ENCODE measurements around the gene INTS12.
A peak's percentile ranks its signal among the peaks of the same experiment; 100 is the strongest.
"Not testable (repeated sequence)": the region's sequence is repeated elsewhere in the genome, so short reads cannot be mapped to it uniquely, and the experiment has no call there.

The INTS12 gene

DNA sequence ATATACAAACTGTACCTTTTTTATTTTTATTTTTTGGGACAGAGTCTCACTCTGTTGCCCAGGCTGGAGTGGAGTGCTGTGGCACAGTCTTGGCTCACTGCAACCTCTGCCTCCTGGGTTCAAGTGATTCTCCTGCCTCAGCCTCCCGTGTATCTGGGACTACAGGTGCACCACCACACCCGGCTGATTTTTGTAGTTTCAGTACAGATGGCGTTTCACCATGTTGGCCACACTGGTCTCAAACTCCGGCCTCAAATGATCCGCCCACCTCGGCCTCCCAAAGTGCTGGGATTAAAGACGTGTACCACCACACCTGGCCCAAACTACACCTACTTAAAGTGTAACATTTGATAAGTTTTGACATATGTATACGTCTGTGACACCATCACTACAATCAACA lies 12.7 kb downstream of the INTS12 start:
- DNase-seq; in situ Hi-C loops (cut with MboI; ENCODE audit: low pct_unique_long_range_greater_than_20kb, low sequenced_read_pairs): not testable (repeated sequence)

GRCh38 chr4:105694812-105695211 lies 13.7 kb downstream of the INTS12 start:
- DNase-seq; in situ Hi-C loops (cut with MboI; ENCODE audit: low pct_unique_long_range_greater_than_20kb, low sequenced_read_pairs): not testable (repeated sequence)

- in situ Hi-C loops (cut with MboI; ENCODE audit: low pct_unique_long_range_greater_than_20kb, low sequenced_read_pairs), result no loop called here
- no peak for DNase-seq
Measured at GRCh38 chr4:105686571-105686970, 21.9 kb downstream of the INTS12 start.

- in situ Hi-C loops (cut with MboI; ENCODE audit: low pct_unique_long_range_greater_than_20kb, low sequenced_read_pairs), result no loop called here
Measured at GRCh38 chr4:105683038-105683437, 25.5 kb downstream of the INTS12 start.

DNA sequence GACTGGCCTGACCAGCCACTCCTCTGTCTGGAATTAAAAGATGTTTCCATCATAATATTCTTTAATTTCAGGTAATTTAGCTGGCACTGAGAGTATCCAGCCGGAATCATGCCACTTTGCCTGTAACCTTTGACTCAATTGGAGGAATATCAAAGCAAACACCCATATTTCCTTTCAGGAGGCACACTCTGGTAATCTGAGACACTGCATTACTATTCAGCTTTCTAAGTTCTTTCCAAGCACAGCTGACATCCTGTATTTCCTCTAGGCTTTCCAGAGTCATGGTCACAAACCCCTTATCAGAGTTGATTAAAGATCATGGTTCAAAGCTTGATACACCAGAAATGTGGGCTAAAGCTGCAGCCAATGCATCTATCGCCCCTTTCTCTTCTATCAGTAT lies 29.3 kb downstream of the INTS12 start:
- no peak for DNase-seq

More at GRCh38 chr4:105683038-105683437, 25.5 kb downstream of the INTS12 start:
- DNase-seq, result no peak

GRCh38 chr4:105677709-105678108 lies 30.8 kb downstream of the INTS12 start:
- in situ Hi-C loops (cut with MboI; ENCODE audit: low pct_unique_long_range_greater_than_20kb, low sequenced_read_pairs), result no loop called here

More for the DNA sequence above, 29.3 kb downstream of the INTS12 start:
- in situ Hi-C loops (cut with MboI; ENCODE audit: low pct_unique_long_range_greater_than_20kb, low sequenced_read_pairs), result no loop called here

DNA sequence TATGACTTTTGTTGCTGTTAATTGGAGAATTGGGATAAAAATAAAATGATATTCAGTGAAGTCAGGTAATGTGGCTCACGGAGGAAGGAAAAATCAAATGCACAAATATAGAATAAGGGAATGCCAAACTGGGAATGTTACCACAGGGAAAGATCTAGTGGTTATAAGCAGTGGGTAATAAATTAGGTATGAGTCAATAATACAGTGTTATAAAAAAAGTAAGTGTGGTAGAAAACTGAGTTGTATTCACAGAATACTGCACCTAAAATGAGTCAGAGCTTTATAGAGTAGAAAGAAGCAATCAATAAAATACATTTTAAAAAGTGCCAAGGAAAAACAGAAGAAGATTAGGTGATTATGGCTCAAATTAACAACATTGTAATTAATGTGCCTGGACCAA lies 34.5 kb downstream of the INTS12 start:
- in situ Hi-C loops (cut with MboI; ENCODE audit: low pct_unique_long_range_greater_than_20kb, low sequenced_read_pairs), result no loop called here
- DNase-seq, result no peak

More at GRCh38 chr4:105677709-105678108, 30.8 kb downstream of the INTS12 start:
- no peak for DNase-seq

DNA sequence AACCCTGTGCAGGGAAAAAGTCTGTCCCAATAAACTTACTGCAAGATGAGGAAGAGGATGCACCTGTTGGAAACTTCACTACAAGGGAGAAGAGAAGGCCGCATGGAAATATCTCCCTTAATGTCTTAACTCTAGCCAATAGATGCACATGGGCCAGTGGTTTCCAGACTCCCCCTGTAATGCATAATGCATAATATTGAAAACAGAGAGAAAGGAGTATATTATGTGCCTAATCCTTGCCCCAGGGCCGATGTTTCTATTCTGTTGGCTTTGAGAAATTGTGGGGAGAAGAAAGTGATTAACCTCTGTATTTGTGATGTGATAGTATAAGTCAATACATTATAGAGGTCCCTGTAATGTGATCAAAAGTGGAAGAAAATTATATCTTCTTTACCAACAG lies 37.2 kb downstream of the INTS12 start:
- DNase-seq, result no peak
- in situ Hi-C loops (cut with MboI; ENCODE audit: low pct_unique_long_range_greater_than_20kb, low sequenced_read_pairs), result no loop called here

GRCh38 chr4:105670684-105671083 lies 37.8 kb downstream of the INTS12 start:
- DNase-seq, result no peak
- in situ Hi-C loops (cut with MboI; ENCODE audit: low pct_unique_long_range_greater_than_20kb, low sequenced_read_pairs), result no loop called here

DNA sequence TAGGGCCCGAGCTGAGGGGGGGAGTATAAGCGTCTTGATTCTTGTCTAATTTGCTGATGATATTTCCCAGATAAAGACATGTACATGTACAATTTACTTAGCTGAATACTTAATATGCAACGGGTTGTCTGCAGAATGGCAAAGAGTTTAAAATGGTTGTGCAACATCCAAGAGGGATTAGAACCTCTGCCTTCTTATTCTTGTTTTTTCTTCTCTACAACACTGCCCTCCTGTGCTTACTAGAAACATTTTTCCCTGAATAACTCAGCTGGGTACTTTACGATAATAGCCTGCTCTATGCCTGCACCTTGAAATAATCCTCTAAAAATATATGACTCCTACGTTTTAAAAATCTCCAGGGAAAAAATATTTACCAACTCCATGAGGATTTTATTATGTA lies 41.8 kb downstream of the INTS12 start:
- DNase-seq, result peak; percentile 39
- in situ Hi-C loops (cut with MboI; ENCODE audit: low pct_unique_long_range_greater_than_20kb, low sequenced_read_pairs), result no loop called here

DNA sequence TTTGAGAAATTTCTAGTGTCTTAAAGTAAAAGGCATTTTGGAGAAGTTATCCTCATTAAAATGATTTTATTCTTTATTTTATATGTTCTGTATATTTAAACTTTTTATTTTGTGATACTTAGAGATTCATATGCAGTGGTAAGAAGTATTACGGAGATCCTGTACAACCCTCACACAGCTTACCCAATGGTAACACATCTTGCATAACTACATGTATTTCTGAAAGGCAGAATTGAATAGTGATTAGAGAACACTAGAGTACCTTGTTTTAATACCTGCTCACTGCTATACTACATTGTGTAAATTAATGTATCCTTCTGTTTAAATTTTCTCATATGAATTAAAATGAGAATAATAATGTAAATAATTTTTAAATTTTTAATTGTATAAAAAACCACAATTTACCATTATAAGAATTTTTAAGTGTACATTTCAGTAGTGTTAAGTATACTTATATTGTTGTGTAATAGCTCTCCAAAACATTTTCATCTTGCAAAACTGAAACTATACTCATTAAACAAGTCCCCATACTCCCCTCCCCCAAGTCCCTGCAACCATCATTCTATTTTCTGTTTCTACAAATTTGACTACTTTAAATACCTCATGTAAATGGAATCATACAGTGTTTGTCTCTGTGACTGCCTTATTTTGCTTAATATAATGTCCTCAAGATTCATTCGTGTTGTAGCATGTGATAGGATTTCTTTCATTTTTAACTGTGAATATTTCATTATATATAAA lies 45.4 kb downstream of the INTS12 start:
- in situ Hi-C loops (cut with MboI; ENCODE audit: low pct_unique_long_range_greater_than_20kb, low sequenced_read_pairs), result no loop called here
- DNase-seq, result no peak

DNA sequence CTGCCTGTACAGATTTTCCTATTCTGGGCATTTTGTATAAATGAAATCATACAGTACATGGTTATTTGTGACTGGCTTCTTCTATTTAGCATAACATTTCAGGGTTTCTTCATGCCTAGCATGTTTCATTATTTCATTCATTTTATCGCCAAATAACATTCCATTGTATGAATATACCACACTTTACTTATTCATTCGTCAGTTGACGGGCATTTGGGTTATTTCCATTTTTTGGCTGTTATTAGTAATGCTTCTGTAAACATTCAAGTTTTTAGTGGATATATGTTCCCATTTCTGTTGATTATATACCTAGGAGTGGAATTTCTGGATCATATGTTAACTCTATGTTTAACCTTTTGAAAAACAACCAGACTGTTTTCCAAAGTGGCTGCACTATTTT lies 47.5 kb downstream of the INTS12 start:
- no peak for DNase-seq
- in situ Hi-C loops (cut with MboI; ENCODE audit: low pct_unique_long_range_greater_than_20kb, low sequenced_read_pairs), result no loop called here

DNA sequence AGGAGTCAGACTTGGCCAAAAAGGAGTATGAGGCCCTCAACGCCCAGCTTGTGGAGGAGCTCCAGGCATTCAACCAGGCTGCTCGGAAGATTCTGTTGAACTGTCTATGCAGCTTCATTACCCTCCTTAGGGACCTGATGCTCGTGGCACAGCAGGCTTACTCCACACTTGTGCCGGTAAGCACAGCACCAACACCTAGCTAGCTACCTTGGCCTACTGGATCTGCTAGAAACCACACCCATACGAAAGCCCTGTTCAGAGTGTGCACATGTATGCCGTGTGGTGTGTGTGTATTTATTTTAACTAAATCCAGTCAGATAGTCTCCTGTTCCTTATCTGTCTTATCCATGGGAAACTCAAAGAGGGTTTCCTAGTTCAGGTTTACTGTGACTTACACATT lies 49.3 kb downstream of the INTS12 start:
- no peak for DNase-seq
- in situ Hi-C loops (cut with MboI; ENCODE audit: low pct_unique_long_range_greater_than_20kb, low sequenced_read_pairs), result no loop called here

- in situ Hi-C loops (cut with MboI; ENCODE audit: low pct_unique_long_range_greater_than_20kb, low sequenced_read_pairs), result no loop called here
Measured at GRCh38 chr4:105657117-105657765, 51.2 kb downstream of the INTS12 start.

DNA sequence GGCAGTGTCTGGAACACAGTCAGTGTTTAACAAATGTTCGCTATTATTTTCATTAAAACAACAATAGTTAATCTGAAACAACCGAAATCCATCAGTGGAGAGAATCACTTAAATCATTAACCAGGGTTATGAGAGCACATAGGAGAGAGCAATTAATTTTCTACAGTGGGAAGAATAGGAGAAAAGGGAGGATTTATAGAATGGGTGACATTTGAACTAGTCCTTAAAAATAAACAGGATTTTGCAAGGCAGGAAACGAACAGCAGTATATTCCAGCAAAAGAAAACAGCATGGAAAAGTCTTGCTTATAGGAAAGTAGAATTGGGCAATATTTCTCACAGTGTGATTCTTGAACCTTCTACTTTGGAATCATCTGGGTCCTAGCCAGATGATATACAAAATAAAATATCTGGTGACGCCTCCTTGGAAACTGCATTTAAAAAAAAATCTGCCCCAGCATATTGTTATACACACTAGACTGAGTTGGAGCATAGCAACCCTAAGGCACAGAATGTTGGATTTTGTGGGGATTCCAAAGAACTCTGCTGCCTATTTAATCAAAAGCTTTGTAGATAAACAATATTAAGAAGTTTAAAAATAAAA lies 56.1 kb downstream of the INTS12 start:
- in situ Hi-C loops (cut with MboI; ENCODE audit: low pct_unique_long_range_greater_than_20kb, low sequenced_read_pairs), result no loop called here
- DNase-seq, result no peak

More at GRCh38 chr4:105657117-105657765, 51.2 kb downstream of the INTS12 start:
- DNase-seq, result no peak

- in situ Hi-C loops (cut with MboI; ENCODE audit: low pct_unique_long_range_greater_than_20kb, low sequenced_read_pairs), result no loop called here
- DNase-seq, result no peak
Measured at GRCh38 chr4:105651884-105652283, 56.6 kb downstream of the INTS12 start.

- DNase-seq, result no peak
- in situ Hi-C loops (cut with MboI; ENCODE audit: low pct_unique_long_range_greater_than_20kb, low sequenced_read_pairs), result no loop called here
Measured at GRCh38 chr4:105650190-105650589, 58.3 kb downstream of the INTS12 start.

DNA sequence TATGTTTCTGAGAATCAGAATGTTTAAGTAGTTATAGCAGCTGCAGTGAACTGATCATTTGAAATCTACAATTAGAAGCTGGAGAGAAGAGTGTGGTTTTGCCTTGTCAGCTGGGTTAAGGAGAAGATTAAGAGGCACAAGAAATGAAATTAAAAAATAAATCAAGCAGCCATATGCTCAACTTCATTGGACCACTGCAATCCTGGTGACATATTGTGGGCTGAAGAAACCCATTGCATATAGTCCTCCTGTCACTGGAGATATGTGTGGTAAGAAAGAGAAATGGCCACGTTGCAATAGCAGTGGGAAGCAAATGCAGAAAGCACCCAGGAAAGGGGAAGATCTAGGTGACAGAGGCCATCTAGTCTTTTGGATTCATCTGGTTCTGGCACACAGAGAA lies 63.0 kb downstream of the INTS12 start:
- DNase-seq, result no peak
- in situ Hi-C loops (cut with MboI; ENCODE audit: low pct_unique_long_range_greater_than_20kb, low sequenced_read_pairs), result no loop called here

- in situ Hi-C loops (cut with MboI; ENCODE audit: low pct_unique_long_range_greater_than_20kb, low sequenced_read_pairs), result no loop called here
Measured at GRCh38 chr4:105644257-105644656, 64.2 kb downstream of the INTS12 start.

GRCh38 chr4:105641845-105642244 lies 66.6 kb downstream of the INTS12 start:
- in situ Hi-C loops (cut with MboI; ENCODE audit: low pct_unique_long_range_greater_than_20kb, low sequenced_read_pairs), result no loop called here
- DNase-seq, result no peak

More at GRCh38 chr4:105644257-105644656, 64.2 kb downstream of the INTS12 start:
- DNase-seq, result no peak

Data from KBM-7 (cell line).